Prostate gland (tissue), 2 donors: ENCODE results near the gene VEZF1.

Experiments
- POLR2A ChIP-seq: fragments of 450-650 bp; IDR thresholded peaks from one replicate; pipeline ENCODE4 v1.6.1; 2016; ENCODE audit warnings: antibody characterized with exemption, mild to moderate bottlenecking
- TF ChIP-seq, protein P1 (sequence below), 4 experiments: fragments of 200-600 bp in 2 of 4; fragments of 450-650 bp in 2 of 4; sonication (generic) in 2 of 4; IDR thresholded peaks; 1 replicate in 3 of 4; 2 replicates in 1 of 4; pipeline ENCODE4 v1.5.1; 2016 to 2019; ENCODE audit warnings: antibody characterized with exemption in 4 of 4, mild to moderate bottlenecking in 2 of 4, moderate library complexity in 2 of 4

DNA sequence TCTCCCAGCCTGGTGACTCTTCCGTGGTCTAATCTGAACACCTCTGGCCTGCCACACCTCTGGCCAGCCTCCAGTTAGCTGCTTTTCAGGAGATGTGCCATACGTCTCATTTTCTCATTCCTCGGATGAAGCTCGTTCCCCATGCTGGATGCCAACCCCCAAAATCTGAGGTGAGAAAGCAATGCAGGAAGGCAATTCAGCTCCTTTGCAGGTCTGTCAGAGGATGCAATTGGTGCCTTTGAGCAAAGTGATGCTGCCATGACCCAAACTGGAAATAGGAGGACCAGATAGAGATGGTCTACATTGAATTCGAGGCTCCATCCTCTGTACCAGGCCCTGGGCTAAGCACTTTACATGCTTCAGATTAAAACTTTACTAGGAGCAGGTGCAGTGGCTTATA lies 21.8 kb downstream of the VEZF1 start:
- no peak for TF ChIP-seq POLR2A
- TF ChIP-seq, protein P1, sequence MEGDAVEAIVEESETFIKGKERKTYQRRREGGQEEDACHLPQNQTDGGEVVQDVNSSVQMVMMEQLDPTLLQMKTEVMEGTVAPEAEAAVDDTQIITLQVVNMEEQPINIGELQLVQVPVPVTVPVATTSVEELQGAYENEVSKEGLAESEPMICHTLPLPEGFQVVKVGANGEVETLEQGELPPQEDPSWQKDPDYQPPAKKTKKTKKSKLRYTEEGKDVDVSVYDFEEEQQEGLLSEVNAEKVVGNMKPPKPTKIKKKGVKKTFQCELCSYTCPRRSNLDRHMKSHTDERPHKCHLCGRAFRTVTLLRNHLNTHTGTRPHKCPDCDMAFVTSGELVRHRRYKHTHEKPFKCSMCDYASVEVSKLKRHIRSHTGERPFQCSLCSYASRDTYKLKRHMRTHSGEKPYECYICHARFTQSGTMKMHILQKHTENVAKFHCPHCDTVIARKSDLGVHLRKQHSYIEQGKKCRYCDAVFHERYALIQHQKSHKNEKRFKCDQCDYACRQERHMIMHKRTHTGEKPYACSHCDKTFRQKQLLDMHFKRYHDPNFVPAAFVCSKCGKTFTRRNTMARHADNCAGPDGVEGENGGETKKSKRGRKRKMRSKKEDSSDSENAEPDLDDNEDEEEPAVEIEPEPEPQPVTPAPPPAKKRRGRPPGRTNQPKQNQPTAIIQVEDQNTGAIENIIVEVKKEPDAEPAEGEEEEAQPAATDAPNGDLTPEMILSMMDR (IDR thresholded peaks at IDR 0.05) = no peak
